GM23338 (cell line): ENCODE measurements around the gene RAP1GAP2. TPM values are rescaled to one million over a fixed set of nuclear protein-coding genes. Genes with fewer than 3 reads are reported as not detected.

Experiments used
- ATAC-seq: fragments of 200-7000 bp; cut with Tn5 transposase; 3 replicates; pipeline ENCODE4 v1.9.1; 2020
- DNase-seq: peaks from one replicate; pipeline ENCODE4 v3.0.0-alpha.2; 2015; ENCODE audit warnings: low spot score
- H2AFZ ChIP-seq: fragments of 200-600 bp; sonication (generic); 2 replicates; pipeline ENCODE4 v1.8.0; 2016; ENCODE audit warnings: antibody characterized with exemption, mild to moderate bottlenecking, moderate library complexity
- H3F3A ChIP-seq: fragments of 200-600 bp; sonication (generic); replicated peaks from 2 replicates; pipeline ENCODE4 v1.8.0; 2017; ENCODE audit warnings: antibody characterized with exemption, mixed run types, low read depth
- H3K27ac ChIP-seq: fragments of 200-600 bp; sonication (generic); 2 replicates; pipeline ENCODE4 v1.6.1; 2016; ENCODE audit warnings: low read depth
- H3K27me3 ChIP-seq: fragments of 200-600 bp; sonication (generic); 2 replicates; pipeline ENCODE4 v1.8.0; 2016; ENCODE audit warnings: mild to moderate bottlenecking, mixed run types, moderate library complexity; ENCODE audit not compliant: insufficient read depth
- H3K36me3 ChIP-seq: fragments of 200-600 bp; sonication (generic); 2 replicates; pipeline ENCODE4 v1.8.0; 2016; ENCODE audit warnings: mild to moderate bottlenecking; ENCODE audit not compliant: insufficient read depth
- H3K4me1 ChIP-seq: fragments of 200-600 bp; sonication (generic); 2 replicates; pipeline ENCODE4 v1.8.0; 2016; ENCODE audit warnings: mild to moderate bottlenecking, moderate library complexity; ENCODE audit not compliant: insufficient read depth
- H3K4me2 ChIP-seq: fragments of 200-600 bp; sonication (generic); 2 replicates; pipeline ENCODE4 v1.7.1; 2017; ENCODE audit warnings: mixed run types
- H3K4me3 ChIP-seq: fragments of 200-600 bp; sonication (generic); 2 replicates; pipeline ENCODE4 v1.6.1; 2016; ENCODE audit warnings: mixed run types
- H3K79me2 ChIP-seq: fragments of 200-600 bp; sonication (generic); replicated peaks from 2 replicates; pipeline ENCODE4 v1.8.0; 2017; ENCODE audit warnings: mild to moderate bottlenecking; ENCODE audit not compliant: insufficient read depth
- H3K9me2 ChIP-seq: fragments of 200-600 bp; sonication (generic); 2 replicates; pipeline ENCODE4 v1.8.0; 2017; ENCODE audit not compliant: insufficient read depth
- H4K20me1 ChIP-seq: fragments of 200-600 bp; sonication (generic); replicated peaks from 2 replicates; pipeline ENCODE4 v1.8.0; 2017; ENCODE audit warnings: mild to moderate bottlenecking; ENCODE audit not compliant: insufficient read depth
- H3K27ac Mint-ChIP-seq: 2 replicates; pipeline ENCODE4 v1.8.0; 2020; ENCODE audit warnings: inconsistent platforms, mild to moderate bottlenecking, moderate library complexity, mixed read lengths
- H3K27me3 Mint-ChIP-seq: 3 replicates; pipeline ENCODE4 v1.8.0; 2022; ENCODE audit warnings: low read depth, mild to moderate bottlenecking, moderate library complexity, mixed read lengths, inconsistent platforms; ENCODE audit not compliant: insufficient read depth, poor library complexity
- H3K36me3 Mint-ChIP-seq: 3 replicates; pipeline ENCODE4 v1.8.0; 2021; ENCODE audit warnings: low read depth, mild to moderate bottlenecking, inconsistent platforms, moderate library complexity, mixed read lengths
- H3K4me1 Mint-ChIP-seq: 3 replicates; pipeline ENCODE4 v1.8.0; 2020; ENCODE audit warnings: mild to moderate bottlenecking, inconsistent platforms, mixed read lengths
- H3K4me3 Mint-ChIP-seq: 3 replicates; pipeline ENCODE4 v1.8.0; 2021; ENCODE audit warnings: moderate library complexity, mild to moderate bottlenecking, inconsistent platforms, mixed read lengths
- H3K9me3 Mint-ChIP-seq: 3 replicates; pipeline ENCODE4 v1.8.0; 2020; ENCODE audit warnings: moderate library complexity, mild to moderate bottlenecking, inconsistent platforms, mixed read lengths
- ETS1 ChIP-seq: IDR thresholded peaks from 2 replicates; pipeline ENCODE4 v1.6.1; 2016; ENCODE audit warnings: antibody characterized with exemption
- EZH2 ChIP-seq: fragments of 200-600 bp; sonication (generic); IDR thresholded peaks from one replicate; pipeline ENCODE4 v1.8.0; 2017; ENCODE audit warnings: antibody characterized with exemption, mild to moderate bottlenecking, low read depth; ENCODE audit not compliant: unreplicated experiment
- EZH2phosphoT487 ChIP-seq: fragments of 200-600 bp; sonication (generic); IDR thresholded peaks from one replicate; pipeline ENCODE4 v1.8.1; 2018; ENCODE audit warnings: antibody characterized with exemption; ENCODE audit not compliant: unreplicated experiment
- NANOG ChIP-seq: IDR thresholded peaks from 2 replicates; pipeline ENCODE4 v1.6.1; 2016; ENCODE audit warnings: antibody characterized with exemption, borderline replicate concordance
- POLR2AphosphoS5 ChIP-seq: IDR thresholded peaks from 2 replicates; pipeline ENCODE4 v1.6.1; 2016; ENCODE audit warnings: antibody characterized with exemption, low read depth
- REST ChIP-seq: IDR thresholded peaks from one replicate; pipeline ENCODE4 v1.6.1; 2018; ENCODE audit warnings: antibody characterized with exemption; ENCODE audit not compliant: unreplicated experiment
- STAT1 ChIP-seq: IDR thresholded peaks from one replicate; pipeline ENCODE4 v1.6.1; 2016; ENCODE audit warnings: antibody characterized with exemption; ENCODE audit not compliant: unreplicated experiment
- ZNF331 ChIP-seq: fragments of 250-450 bp; sonication (Bioruptor Pico); IDR thresholded peaks from 2 replicates; pipeline ENCODE4 v1.5.0; 2020; ENCODE audit warnings: low read depth, mild to moderate bottlenecking, moderate library complexity
- ZNF462 ChIP-seq: fragments of 250-450 bp; sonication (Bioruptor Pico); IDR thresholded peaks from 2 replicates; pipeline ENCODE4 v1.5.0; 2020; ENCODE audit warnings: mild to moderate bottlenecking, moderate library complexity
- polyA plus RNA-seq: library from polyadenylated mRNA; unstranded; fragments of >200 nt; fragmentation: Nextera tagmentation; extraction: Ambion mirVana; gene quantifications from 2 replicates; pipeline ENCODE4 v1.2.1, GENCODE V29; 2016
- total RNA-seq: library from RNA; depleted of rRNA; stranded (reverse); fragments of >200 nt; shearing (Covaris generic); gene quantifications from 2 replicates; pipeline ENCODE4 v1.2.3, GENCODE V29; 2014

The RAP1GAP2 gene
- total and polyA plus RNA-seq, 2 experiments from 2014 or later, result 17.8 to 46.1 TPM

GRCh38 chr17:2849327-2849670 lies 53.1 kb downstream of the RAP1GAP2 start:
- peak; percentile 68 for DNase-seq
- no peaks in the 10 kb centered on the region for H3K36me3 ChIP-seq
- no peak overlapping the region for H3K4me3 Mint-ChIP-seq
- H3K79me2 ChIP-seq, result peaks cover 8% of the 10 kb centered on the region
- H3K4me2 ChIP-seq, result peak overlapping the region; percentile 65
- 0 out of 2 replicates have a peak, but pooled peaks cover 4% of the 10 kb centered on the region for H3F3A ChIP-seq
- no peaks in the 10 kb centered on the region for H3K36me3 Mint-ChIP-seq
- H3K4me3 ChIP-seq, result peak overlapping the region; percentile 30; the same call in 1 of the 2 replicates
- H3K27me3 Mint-ChIP-seq, result peaks cover 25% of the 10 kb centered on the region
- H3K27ac Mint-ChIP-seq, result no peak overlapping the region
- H3K27ac ChIP-seq, result no peak overlapping the region
- H2AFZ ChIP-seq, result no peak overlapping the region
- peak; percentile 16 for ATAC-seq
- no peak for TF ChIP-seq ETS1
- no peak for TF ChIP-seq STAT1
- TF ChIP-seq ZNF331 (CRISPR knock-in tag), result no peak
- no peak for TF ChIP-seq NANOG
- TF ChIP-seq POLR2AphosphoS5, result no peak
- H3K4me1 Mint-ChIP-seq, result peaks cover 28% of the 10 kb centered on the region
- peaks cover 36% of the 10 kb centered on the region for H3K4me1 ChIP-seq
- no peaks in the 10 kb centered on the region for H3K27me3 ChIP-seq
- no peaks in the 10 kb centered on the region for H3K9me3 Mint-ChIP-seq
- H4K20me1 ChIP-seq, result no peaks in the 10 kb centered on the region; the same call in 1 of the 2 replicates
- no peaks in the 10 kb centered on the region for H3K9me2 ChIP-seq

- H3K4me1 ChIP-seq, result peaks cover 33% of the 10 kb centered on the region
- Mint-ChIP-seq H3K36me3 (no peaks in the 10 kb centered on the region), H3K9me3 (0 out of 3 replicates have a peak, but pooled peaks cover 2% of the 10 kb centered on the region), H3K4me3 (no peak overlapping the region), H3K27ac (no peak overlapping the region), H3K4me1 (peaks cover 35% of the 10 kb centered on the region), H3K27me3 (peaks cover 30% of the 10 kb centered on the region)
- H2AFZ ChIP-seq, result no peak overlapping the region
- no peaks in the 10 kb centered on the region for H4K20me1 ChIP-seq
- ATAC-seq (no peak), DNase-seq (no peak)
- no peaks in the 10 kb centered on the region for H3K9me2 ChIP-seq
- H3K36me3 ChIP-seq, result no peaks in the 10 kb centered on the region
- no peaks in the 10 kb centered on the region for H3K27me3 ChIP-seq
- H3K4me3 ChIP-seq, result no peak overlapping the region
- peaks cover 12% of the 10 kb centered on the region; the same call in 1 of the 2 replicates for H3F3A ChIP-seq
- no peak overlapping the region for H3K27ac ChIP-seq
- no peak overlapping the region for H3K4me2 ChIP-seq
- peaks cover 22% of the 10 kb centered on the region for H3K79me2 ChIP-seq
- TF ChIP-seq EZH2phosphoT487, result no peak
- no peak for TF ChIP-seq ZNF462
- no peak for TF ChIP-seq POLR2AphosphoS5
- no peak for TF ChIP-seq ETS1
- no peak for TF ChIP-seq ZNF331 (CRISPR knock-in tag)
- TF ChIP-seq NANOG, result no peak
- no peak for TF ChIP-seq EZH2
- TF ChIP-seq STAT1, result no peak
- TF ChIP-seq REST, result no peak
Measured at GRCh38 chr17:2850991-2851390, 54.8 kb downstream of the RAP1GAP2 start.
